HEK293T (cell line): ENCODE measurements around the gene CUBN.

Source experiments
- BHLHE40 ChIP-seq: fragments of 450-650 bp; IDR thresholded peaks from 2 replicates; pipeline ENCODE4 v1.6.1; 2016; ENCODE audit warnings: mild to moderate bottlenecking, moderate library complexity, borderline replicate concordance
- FOXM1 ChIP-seq: fragments of 450-650 bp; IDR thresholded peaks from 2 replicates; pipeline ENCODE4 v1.6.1; 2017; ENCODE audit warnings: mild to moderate bottlenecking, borderline replicate concordance
- HDGF ChIP-seq: fragments of 450-650 bp; IDR thresholded peaks from 2 replicates; pipeline ENCODE4 v1.6.1; 2017; ENCODE audit warnings: antibody characterized with exemption, borderline replicate concordance
- TARDBP ChIP-seq: fragments of 450-650 bp; IDR thresholded peaks from 2 replicates; pipeline ENCODE4 v1.6.1; 2016

- TF ChIP-seq BHLHE40 (no peak), TARDBP (no peak), HDGF (no peak), FOXM1 (no peak)
Observed at GRCh38 chr10:16777473-16778370, 351.9 kb downstream of the CUBN start.
